GM23338 (cell line): Measurements from ENCODE around the gene DYNLRB1.

Experiments
- CREB1 ChIP-seq: fragments of 250-450 bp; sonication (Bioruptor Pico); IDR thresholded peaks from 2 replicates; pipeline ENCODE4 v1.5.0; 2020; ENCODE audit warnings: low read depth, mild to moderate bottlenecking, moderate library complexity
- CTCF ChIP-seq, 2 experiments: fragments of 200-600 bp in 1 of 2; sonication (generic) in 1 of 2; conservative IDR thresholded peaks; 2 replicates each; pipeline versions ENCODE4 v1.5.1 to v1.6.1; 2016 to 2017; ENCODE audit warnings: antibody characterized with exemption in 2 of 2, low read depth in 2 of 2, mild to moderate bottlenecking in 2 of 2, moderate library complexity in 1 of 2
- ETS1 ChIP-seq: IDR thresholded peaks from 2 replicates; pipeline ENCODE4 v1.6.1; 2016; ENCODE audit warnings: antibody characterized with exemption
- EZH2 ChIP-seq: fragments of 200-600 bp; sonication (generic); IDR thresholded peaks from one replicate; pipeline ENCODE4 v1.8.0; 2017; ENCODE audit warnings: antibody characterized with exemption, mild to moderate bottlenecking, low read depth; ENCODE audit not compliant: unreplicated experiment
- EZH2phosphoT487 ChIP-seq: fragments of 200-600 bp; sonication (generic); IDR thresholded peaks from one replicate; pipeline ENCODE4 v1.8.1; 2018; ENCODE audit warnings: antibody characterized with exemption; ENCODE audit not compliant: unreplicated experiment
- JUNB ChIP-seq: IDR thresholded peaks from one replicate; pipeline ENCODE4 v1.6.1; 2016; ENCODE audit warnings: antibody characterized with exemption; ENCODE audit not compliant: unreplicated experiment
- NANOG ChIP-seq: IDR thresholded peaks from 2 replicates; pipeline ENCODE4 v1.6.1; 2016; ENCODE audit warnings: antibody characterized with exemption, borderline replicate concordance
- POLR2AphosphoS5 ChIP-seq: IDR thresholded peaks from 2 replicates; pipeline ENCODE4 v1.6.1; 2016; ENCODE audit warnings: antibody characterized with exemption, low read depth
- REST ChIP-seq: IDR thresholded peaks from one replicate; pipeline ENCODE4 v1.6.1; 2018; ENCODE audit warnings: antibody characterized with exemption; ENCODE audit not compliant: unreplicated experiment
- STAT1 ChIP-seq: IDR thresholded peaks from one replicate; pipeline ENCODE4 v1.6.1; 2016; ENCODE audit warnings: antibody characterized with exemption; ENCODE audit not compliant: unreplicated experiment
- ZNF114 ChIP-seq: fragments of 250-450 bp; sonication (Bioruptor Pico); IDR thresholded peaks from 2 replicates; pipeline ENCODE4 v1.5.0; 2020; ENCODE audit warnings: mild to moderate bottlenecking, moderate library complexity
- ZNF331 ChIP-seq: fragments of 250-450 bp; sonication (Bioruptor Pico); IDR thresholded peaks from 2 replicates; pipeline ENCODE4 v1.5.0; 2020; ENCODE audit warnings: low read depth, mild to moderate bottlenecking, moderate library complexity
- ZNF462 ChIP-seq: fragments of 250-450 bp; sonication (Bioruptor Pico); IDR thresholded peaks from 2 replicates; pipeline ENCODE4 v1.5.0; 2020; ENCODE audit warnings: mild to moderate bottlenecking, moderate library complexity

- TF ChIP-seq CTCF (conservative IDR thresholded peaks at IDR 0.05; ENCODE audit: low read depth in 2 of 2) (no peak), POLR2AphosphoS5 (no peak), EZH2phosphoT487 (no peak), EZH2 (no peak), CREB1 (CRISPR knock-in tag) (no peak), JUNB (no peak), NANOG (no peak), REST (no peak), STAT1 (no peak), ZNF114 (CRISPR knock-in tag) (no peak), ETS1 (no peak), ZNF331 (CRISPR knock-in tag) (no peak), ZNF462 (CRISPR knock-in tag) (no peak)
Observed at GRCh38 chr20:34574426-34574825, 58.2 kb downstream of the DYNLRB1 start.
